HEK293 (cell line): ENCODE results near the gene PTPRN2.

ENCODE experiments used
- CTCF ChIP-seq: fragments of 450-650 bp; formaldehyde crosslinking; IDR thresholded peaks from 2 replicates; pipeline ENCODE4 v1.5.1; 2016; ENCODE audit warnings: missing biosample characterization, missing genetic modification characterization
- REST ChIP-seq: fragments of 450-650 bp; formaldehyde crosslinking; IDR thresholded peaks from 2 replicates; pipeline ENCODE4 v1.5.1; 2016; ENCODE audit warnings: missing biosample characterization, missing genetic modification characterization
- SETDB1 ChIP-seq: IDR thresholded peaks from one replicate; pipeline ENCODE4 v1.6.1; 2017; ENCODE audit warnings: mild to moderate bottlenecking, low read length, moderate library complexity, mixed read lengths; ENCODE audit not compliant: insufficient read length
- ZNF274 ChIP-seq, 2 experiments: fragments of 200-500 bp in 1 of 2; fragments of 450-650 bp in 1 of 2; sonication (Bioruptor generic) in 1 of 2; formaldehyde crosslinking in 1 of 2; IDR thresholded peaks; 2 replicates each; pipeline versions ENCODE4 v1.5.1 to v1.6.1; 2014 to 2016; ENCODE audit warnings: borderline replicate concordance in 1 of 2, inconsistent platforms in 1 of 2, low read length in 1 of 2, missing biosample characterization in 1 of 2, missing genetic modification characterization in 1 of 2
- ZNF292 ChIP-seq: fragments of 450-650 bp; formaldehyde crosslinking; IDR thresholded peaks from 2 replicates; pipeline ENCODE4 v1.5.1; 2016; ENCODE audit warnings: low read depth, missing biosample characterization, missing genetic modification characterization, borderline replicate concordance
- ZNF302 ChIP-seq: fragments of 450-650 bp; formaldehyde crosslinking; IDR thresholded peaks from 2 replicates; pipeline ENCODE4 v1.5.1; 2016; ENCODE audit warnings: missing biosample characterization, missing genetic modification characterization, low read depth
- ZNF449 ChIP-seq: fragments of 450-650 bp; formaldehyde crosslinking; IDR thresholded peaks from 2 replicates; pipeline ENCODE4 v1.5.1; 2017; ENCODE audit warnings: missing biosample characterization, mild to moderate bottlenecking, missing genetic modification characterization, moderate library complexity
- ZNF473 ChIP-seq: fragments of 450-650 bp; formaldehyde crosslinking; IDR thresholded peaks from 2 replicates; pipeline ENCODE4 v1.5.1; 2017; ENCODE audit warnings: missing biosample characterization, missing genetic modification characterization
- ZNF600 ChIP-seq: fragments of 450-650 bp; formaldehyde crosslinking; IDR thresholded peaks from 2 replicates; pipeline ENCODE4 v1.5.1; 2016; ENCODE audit warnings: missing biosample characterization, missing genetic modification characterization
- ZNF610 ChIP-seq: fragments of 450-650 bp; formaldehyde crosslinking; IDR thresholded peaks from 2 replicates; pipeline ENCODE4 v1.5.1; 2016; ENCODE audit warnings: missing biosample characterization, missing genetic modification characterization, borderline replicate concordance
- ZNF639 ChIP-seq: fragments of 450-650 bp; formaldehyde crosslinking; IDR thresholded peaks from 2 replicates; pipeline ENCODE4 v1.5.1; 2016; ENCODE audit warnings: missing biosample characterization, missing genetic modification characterization
- ZNF791 ChIP-seq: fragments of 450-650 bp; formaldehyde crosslinking; IDR thresholded peaks from 2 replicates; pipeline ENCODE4 v1.5.1; 2016; ENCODE audit warnings: missing biosample characterization, missing genetic modification characterization

- TF ChIP-seq ZNF302 (tag by site-specific recombination) (no peak), ZNF292 (tag by site-specific recombination) (no peak), REST (tag by site-specific recombination) (no peak), CTCF (tag by site-specific recombination) (no peak), ZNF791 (tag by site-specific recombination) (no peak), ZNF639 (tag by site-specific recombination) (no peak), ZNF449 (no peak), ZNF610 (tag by site-specific recombination) (no peak), ZNF600 (tag by site-specific recombination) (no peak), SETDB1 (no peak), ZNF274 (IDR thresholded peaks at IDR 0.05; ENCODE audit: low read length) (no peak), ZNF274 (tag by site-specific recombination; IDR thresholded peaks at IDR 0.05; ENCODE audit: borderline replicate concordance) (no peak), ZNF473 (no peak)
These were observed 616.1 kb downstream of the PTPRN2 start for GRCh38 chr7:157971501-157971900.
